Ammon's horn (tissue), 1 donor: ENCODE data around the gene CDKN3.
"Not testable (repeated sequence)": the region's sequence is repeated elsewhere in the genome, so short reads cannot be mapped to it uniquely, and the experiment has no call there.

Experiments used
- DNase-seq: peaks from one replicate; pipeline ENCODE4 v3.0.0-alpha.2; 2016; ENCODE audit warnings: low spot score

The CDKN3 gene

GRCh38 chr14:54456820-54457608 lies 60.2 kb downstream of the CDKN3 start:
- DNase-seq: not testable (repeated sequence)

- no peak for DNase-seq
Measured at GRCh38 chr14:54457609-54457996, 60.8 kb downstream of the CDKN3 start.

GRCh38 chr14:54458536-54458935 lies 61.7 kb downstream of the CDKN3 start:
- DNase-seq: not testable (repeated sequence)

- DNase-seq: no peak
Measured at GRCh38 chr14:54459106-54459505, 62.3 kb downstream of the CDKN3 start.

- no peak for DNase-seq
Measured at GRCh38 chr14:54462048-54462447, 65.2 kb downstream of the CDKN3 start.

- DNase-seq: no peak
Measured at GRCh38 chr14:54465654-54466053, 68.8 kb downstream of the CDKN3 start.

GRCh38 chr14:54467280-54467679 lies 70.5 kb downstream of the CDKN3 start:
- no peak for DNase-seq
